Stimulated activated naive CD8-positive, alpha-beta T cell treated with anti-CD3 and anti-CD28 coated beads, Interleukin-15, Interleukin-2, amounts not matched to agents 100 ng/mL and 50 ng/mL, for 24 hours (primary cell): Measurements from ENCODE around the gene TUBB4A.

Experiments
- H3K27ac Mint-ChIP-seq: one replicate; pipeline ENCODE4 v1.8.0; 2021; ENCODE audit warnings: mild to moderate bottlenecking, mixed read lengths
- H3K27me3 Mint-ChIP-seq: one replicate; pipeline ENCODE4 v1.8.0; 2021; ENCODE audit warnings: mixed read lengths
- H3K36me3 Mint-ChIP-seq: one replicate; pipeline ENCODE4 v1.8.0; 2021; ENCODE audit warnings: low read depth, mixed read lengths
- H3K4me1 Mint-ChIP-seq: one replicate; pipeline ENCODE4 v1.8.0; 2021; ENCODE audit warnings: low read depth, mixed read lengths
- H3K4me3 Mint-ChIP-seq: one replicate; pipeline ENCODE4 v1.8.0; 2021; ENCODE audit warnings: mild to moderate bottlenecking, mixed read lengths
- H3K9me3 Mint-ChIP-seq: one replicate; pipeline ENCODE4 v1.8.0; 2021; ENCODE audit warnings: mixed read lengths

TUBB4A gene

GRCh38 chr19:6530386-6531162 is 28.5 kb upstream of the TUBB4A start, which contains the start of gene TNFSF9:
TNFSF9 (plus strand) TSS chr19:6531026; CDS start chr19:6531037, 11 bp downstream.
- Mint-ChIP-seq H3K4me1 (peaks cover 38% of the 10 kb centered on the region), H3K27ac (peak within 1 kb of the TSS; percentile 90), H3K27me3 (peaks cover 35% of the 10 kb centered on the region), H3K9me3 (no peaks in the 10 kb centered on the region), H3K36me3 (peaks cover 7% of the 10 kb centered on the region), H3K4me3 (peak within 1 kb of the TSS; percentile 88)

- H3K27ac Mint-ChIP-seq: peak overlapping the region; percentile 90
- peaks cover 35% of the 10 kb centered on the region for H3K4me1 Mint-ChIP-seq
These were observed 27.9 kb upstream of the TUBB4A start for GRCh38 chr19:6529937-6530385.

GRCh38 chr19:6529351-6529750 is 27.2 kb upstream of the TUBB4A start:
- H3K27ac Mint-ChIP-seq: peak overlapping the region; percentile 90
- no peaks in the 10 kb centered on the region for H3K9me3 Mint-ChIP-seq
- peaks cover 35% of the 10 kb centered on the region for H3K4me1 Mint-ChIP-seq
- H3K4me3 Mint-ChIP-seq: no peak overlapping the region
- peaks cover 4% of the 10 kb centered on the region for H3K36me3 Mint-ChIP-seq
- H3K27me3 Mint-ChIP-seq: peaks cover 35% of the 10 kb centered on the region

More at GRCh38 chr19:6529937-6530385, 27.9 kb upstream of the TUBB4A start:
- Mint-ChIP-seq H3K36me3 (peaks cover 4% of the 10 kb centered on the region), H3K27me3 (peaks cover 35% of the 10 kb centered on the region), H3K9me3 (no peaks in the 10 kb centered on the region), H3K4me3 (peak overlapping the region; percentile 88)

GRCh38 chr19:6528544-6529121 is 26.5 kb upstream of the TUBB4A start:
- Mint-ChIP-seq H3K27me3 (peaks cover 31% of the 10 kb centered on the region), H3K4me1 (peaks cover 35% of the 10 kb centered on the region), H3K36me3 (peaks cover 4% of the 10 kb centered on the region), H3K27ac (no peak overlapping the region), H3K9me3 (no peaks in the 10 kb centered on the region), H3K4me3 (no peak overlapping the region)

- Mint-ChIP-seq H3K4me3 (no peak overlapping the region), H3K4me1 (peaks cover 35% of the 10 kb centered on the region), H3K36me3 (peaks cover 4% of the 10 kb centered on the region), H3K27ac (no peak overlapping the region), H3K9me3 (no peaks in the 10 kb centered on the region), H3K27me3 (peaks cover 31% of the 10 kb centered on the region)
These were observed 25.9 kb upstream of the TUBB4A start for GRCh38 chr19:6527893-6528543.

- Mint-ChIP-seq H3K9me3 (no peaks in the 10 kb centered on the region), H3K27ac (no peak overlapping the region), H3K4me3 (no peak overlapping the region), H3K27me3 (peaks cover 2% of the 10 kb centered on the region), H3K36me3 (no peaks in the 10 kb centered on the region), H3K4me1 (peaks cover 33% of the 10 kb centered on the region)
These were observed 22.2 kb upstream of the TUBB4A start for GRCh38 chr19:6524311-6524710.

- Mint-ChIP-seq H3K27me3 (no peaks in the 10 kb centered on the region), H3K4me3 (peak overlapping the region; percentile 14), H3K36me3 (no peaks in the 10 kb centered on the region), H3K4me1 (peaks cover 43% of the 10 kb centered on the region), H3K9me3 (no peaks in the 10 kb centered on the region), H3K27ac (peak overlapping the region; percentile 59)
These were observed 20.6 kb upstream of the TUBB4A start for GRCh38 chr19:6522712-6523111.

- Mint-ChIP-seq H3K4me1 (peaks cover 48% of the 10 kb centered on the region), H3K36me3 (no peaks in the 10 kb centered on the region), H3K9me3 (no peaks in the 10 kb centered on the region), H3K4me3 (peak overlapping the region; percentile 14), H3K27ac (peak overlapping the region; percentile 59), H3K27me3 (no peaks in the 10 kb centered on the region)
These were observed 19.9 kb upstream of the TUBB4A start for GRCh38 chr19:6521718-6522646.

GRCh38 chr19:6519289-6519688 is 17.2 kb upstream of the TUBB4A start:
- no peaks in the 10 kb centered on the region for H3K9me3 Mint-ChIP-seq
- H3K4me3 Mint-ChIP-seq: peak overlapping the region; percentile 66
- no peaks in the 10 kb centered on the region for H3K36me3 Mint-ChIP-seq
- no peaks in the 10 kb centered on the region for H3K27me3 Mint-ChIP-seq
- H3K27ac Mint-ChIP-seq: peak overlapping the region; percentile 92
- H3K4me1 Mint-ChIP-seq: peaks cover 60% of the 10 kb centered on the region

GRCh38 chr19:6518145-6518911 is 16.2 kb upstream of the TUBB4A start:
- no peaks in the 10 kb centered on the region for H3K27me3 Mint-ChIP-seq
- peak overlapping the region; percentile 94 for H3K27ac Mint-ChIP-seq
- H3K4me1 Mint-ChIP-seq: peaks cover 60% of the 10 kb centered on the region
- H3K4me3 Mint-ChIP-seq: peak overlapping the region; percentile 71
- H3K9me3 Mint-ChIP-seq: no peaks in the 10 kb centered on the region
- H3K36me3 Mint-ChIP-seq: no peaks in the 10 kb centered on the region

GRCh38 chr19:6516659-6517291 is 14.7 kb upstream of the TUBB4A start:
- H3K9me3 Mint-ChIP-seq: no peaks in the 10 kb centered on the region
- no peaks in the 10 kb centered on the region for H3K36me3 Mint-ChIP-seq
- H3K27ac Mint-ChIP-seq: peak overlapping the region; percentile 94
- H3K27me3 Mint-ChIP-seq: no peaks in the 10 kb centered on the region
- peaks cover 48% of the 10 kb centered on the region for H3K4me1 Mint-ChIP-seq
- peak overlapping the region; percentile 96 for H3K4me3 Mint-ChIP-seq

GRCh38 chr19:6516018-6516658 is 14.0 kb upstream of the TUBB4A start:
- peak overlapping the region; percentile 91 for H3K27ac Mint-ChIP-seq
- H3K36me3 Mint-ChIP-seq: no peaks in the 10 kb centered on the region
- peaks cover 50% of the 10 kb centered on the region for H3K4me1 Mint-ChIP-seq
- no peaks in the 10 kb centered on the region for H3K27me3 Mint-ChIP-seq
- H3K9me3 Mint-ChIP-seq: no peaks in the 10 kb centered on the region
- H3K4me3 Mint-ChIP-seq: peak overlapping the region; percentile 96

GRCh38 chr19:6514926-6515544 is 12.9 kb upstream of the TUBB4A start:
- Mint-ChIP-seq H3K4me1 (peaks cover 43% of the 10 kb centered on the region), H3K9me3 (no peaks in the 10 kb centered on the region), H3K27me3 (no peaks in the 10 kb centered on the region), H3K36me3 (no peaks in the 10 kb centered on the region), H3K4me3 (no peak overlapping the region), H3K27ac (no peak overlapping the region)
